Mesenchymal stem cell (in vitro differentiated cells and primary cell): ENCODE measurements around the gene TOP1.
A peak's percentile ranks its signal among the peaks of the same experiment; 100 is the strongest.

Experiments
- DNase-seq: peaks from one replicate; pipeline ENCODE4 v3.0.0-alpha.2; 2013
- H2AFZ ChIP-seq: one replicate; pipeline ENCODE4 v1.6.1; 2013; ENCODE audit warnings: low read depth, mild to moderate bottlenecking, control low read depth, inconsistent platforms, low read length, moderate library complexity
- H2AK5ac ChIP-seq: 2 replicates; pipeline ENCODE4 v1.6.1; 2013; ENCODE audit warnings: low read length, moderate library complexity, mild to moderate bottlenecking, inconsistent platforms; ENCODE audit not compliant: severe bottlenecking
- H2BK120ac ChIP-seq: one replicate; pipeline ENCODE4 v1.6.1; 2013; ENCODE audit warnings: low read depth, mild to moderate bottlenecking, inconsistent platforms, low read length, moderate library complexity
- H2BK12ac ChIP-seq, 2 experiments: one replicate each; pipeline ENCODE4 v1.6.1; 2013; ENCODE audit warnings: inconsistent platforms in 2 of 2, low read length in 2 of 2, mild to moderate bottlenecking in 2 of 2, moderate library complexity in 2 of 2, control low read depth in 1 of 2
- H2BK15ac ChIP-seq: one replicate; pipeline ENCODE4 v1.6.1; 2013; ENCODE audit warnings: mild to moderate bottlenecking, low read depth, inconsistent platforms; ENCODE audit not compliant: poor library complexity, severe bottlenecking
- H2BK5ac ChIP-seq: 2 replicates; pipeline ENCODE4 v1.6.1; 2013; ENCODE audit warnings: low read depth, mild to moderate bottlenecking, low read length, control low read depth, inconsistent platforms; ENCODE audit not compliant: poor library complexity, severe bottlenecking
- H3K14ac ChIP-seq, 2 experiments: one replicate each; pipeline ENCODE4 v1.6.1; 2013; ENCODE audit warnings: inconsistent platforms in 2 of 2, low read length in 2 of 2, control low read depth in 1 of 2, mild to moderate bottlenecking in 1 of 2, moderate library complexity in 1 of 2
- H3K18ac ChIP-seq, 2 experiments: one replicate each; pipeline ENCODE4 v1.6.1; 2013; ENCODE audit warnings: inconsistent platforms in 2 of 2, low read length in 2 of 2, control low read depth in 1 of 2, low read depth in 1 of 2, mild to moderate bottlenecking in 1 of 2
- H3K23ac ChIP-seq, 2 experiments: one replicate each; pipeline ENCODE4 v1.6.1; 2013; ENCODE audit warnings: inconsistent platforms in 2 of 2, low read length in 2 of 2, mild to moderate bottlenecking in 2 of 2, moderate library complexity in 2 of 2, control low read depth in 1 of 2
- H3K27ac ChIP-seq: 2 replicates; pipeline ENCODE4 v1.5.1; 2013; ENCODE audit warnings: mild to moderate bottlenecking, moderate library complexity, low read length, control low read depth, inconsistent platforms; ENCODE audit not compliant: poor library complexity, severe bottlenecking
- H3K27me3 ChIP-seq, 2 experiments: 2 replicates each; pipeline versions ENCODE4 v1.6.1 to v1.7.0; 2013; ENCODE audit warnings: low read length in 2 of 2, mild to moderate bottlenecking in 2 of 2, moderate library complexity in 2 of 2, control low read depth in 1 of 2, inconsistent platforms in 1 of 2; ENCODE audit not compliant: control insufficient read depth in 1 of 2, insufficient read depth in 1 of 2
- H3K36me3 ChIP-seq, 2 experiments: 2 replicates each; pipeline versions ENCODE4 v1.6.1 to v1.7.0; 2013; ENCODE audit warnings: low read length in 2 of 2, control low read depth in 1 of 2, inconsistent platforms in 1 of 2, low read depth in 1 of 2, mild to moderate bottlenecking in 1 of 2; ENCODE audit not compliant: insufficient read depth in 2 of 2, control insufficient read depth in 1 of 2
- H3K4ac ChIP-seq, 2 experiments: one replicate each; pipeline ENCODE4 v1.6.1; 2013; ENCODE audit warnings: inconsistent platforms in 2 of 2, low read length in 2 of 2, mild to moderate bottlenecking in 2 of 2, moderate library complexity in 2 of 2, control low read depth in 1 of 2, low read depth in 1 of 2
- H3K4me1 ChIP-seq: 2 replicates; pipeline ENCODE4 v1.6.1; 2013; ENCODE audit warnings: low read depth, low read length, control low read depth; ENCODE audit not compliant: control insufficient read depth, insufficient read depth
- H3K4me2 ChIP-seq: 2 replicates; pipeline ENCODE4 v1.6.1; 2013; ENCODE audit warnings: low read length, mild to moderate bottlenecking, inconsistent platforms; ENCODE audit not compliant: poor library complexity, severe bottlenecking
- H3K4me3 ChIP-seq, 2 experiments: 2 replicates each; pipeline versions ENCODE4 v1.5.1 to v1.7.0; 2013; ENCODE audit warnings: low read length in 2 of 2, mild to moderate bottlenecking in 2 of 2, control low read depth in 1 of 2, low read depth in 1 of 2; ENCODE audit not compliant: insufficient read depth in 1 of 2
- H3K79me1 ChIP-seq: replicated peaks from 2 replicates; pipeline ENCODE4 v1.6.1; 2013; ENCODE audit warnings: mild to moderate bottlenecking, control low read depth, low read length, inconsistent platforms; ENCODE audit not compliant: poor library complexity, severe bottlenecking
- H3K9ac ChIP-seq: 2 replicates; pipeline ENCODE4 v1.7.0; 2013; ENCODE audit warnings: mild to moderate bottlenecking, low read length, moderate library complexity
- H3K9me3 ChIP-seq: 2 replicates; pipeline ENCODE4 v1.7.0; 2013; ENCODE audit warnings: mild to moderate bottlenecking, low read length; ENCODE audit not compliant: control insufficient read depth
- H4K8ac ChIP-seq: one replicate; pipeline ENCODE4 v1.6.1; 2013; ENCODE audit warnings: inconsistent platforms, mild to moderate bottlenecking, low read length, moderate library complexity
- H4K91ac ChIP-seq: one replicate; pipeline ENCODE4 v1.6.1; 2013; ENCODE audit warnings: mild to moderate bottlenecking, low read length, inconsistent platforms
- whole genome bisulfite sequencing: methylation state at CpG from one replicate; pipeline ENCODE4 v1.1.7; 2013; ENCODE audit warnings: mixed read lengths; 5-methylcytosine and 5-hydroxymethylcytosine counted together

The TOP1 gene

DNA sequence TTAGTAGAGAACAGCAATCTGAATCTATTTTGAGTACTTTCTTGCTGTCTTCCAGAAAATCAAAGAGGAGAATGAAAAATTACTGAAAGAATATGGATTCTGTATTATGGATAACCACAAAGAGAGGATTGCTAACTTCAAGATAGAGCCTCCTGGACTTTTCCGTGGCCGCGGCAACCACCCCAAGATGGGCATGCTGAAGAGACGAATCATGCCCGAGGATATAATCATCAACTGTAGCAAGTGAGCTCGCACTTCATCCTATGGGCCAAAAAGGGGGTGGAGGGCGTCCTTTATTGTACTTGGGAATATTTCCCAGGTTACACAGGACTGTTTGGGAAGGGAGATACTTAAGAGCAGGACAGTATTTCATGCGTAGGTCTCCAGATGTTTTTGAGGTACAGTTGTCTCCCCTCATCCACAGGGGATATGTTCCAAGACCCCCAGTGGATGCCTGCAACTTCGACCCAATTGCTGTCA is 71.4 kb downstream of the TOP1 start:
- no peak overlapping the region for H3K23ac ChIP-seq
- no peak overlapping the region for H2BK15ac ChIP-seq
- H2AFZ ChIP-seq, result no peak overlapping the region
- no peaks in the 10 kb centered on the region for H3K9me3 ChIP-seq
- no peak overlapping the region for H2AK5ac ChIP-seq
- no peak for DNase-seq
- H3K79me1 ChIP-seq, result peaks cover 12% of the 10 kb centered on the region
- H3K4me3 ChIP-seq, result no peak overlapping the region
- H3K4me2 ChIP-seq, result no peak overlapping the region
- no peak overlapping the region for H2BK5ac ChIP-seq
- H3K4ac ChIP-seq, result no peak overlapping the region
- H3K27ac ChIP-seq, result no peak overlapping the region
- 90% methylated on average over 9 of the region's 9 CpGs for WGBS
- peaks cover 16 to 85% of the 10 kb centered on the region in 2 experiments for H3K36me3 ChIP-seq
- no peak overlapping the region for H2BK120ac ChIP-seq
- H3K9ac ChIP-seq, result peak overlapping the region; percentile 63
- no peak overlapping the region for H3K18ac ChIP-seq
- H3K14ac ChIP-seq, result no peak overlapping the region
- H3K4me1 ChIP-seq, result no peaks in the 10 kb centered on the region
- H4K8ac ChIP-seq, result no peak overlapping the region
- no peak overlapping the region for H4K91ac ChIP-seq
- no peaks in the 10 kb centered on the region for H3K27me3 ChIP-seq
- no peak overlapping the region for H2BK12ac ChIP-seq

GRCh38 chr20:41101660-41102059 is 73.0 kb downstream of the TOP1 start:
- no peak overlapping the region for H2BK15ac ChIP-seq
- H3K14ac ChIP-seq, result no peak overlapping the region
- no peak overlapping the region for H3K4ac ChIP-seq
- no peak overlapping the region for H3K27ac ChIP-seq
- H3K4me1 ChIP-seq, result no peaks in the 10 kb centered on the region
- H3K4me2 ChIP-seq, result no peak overlapping the region
- WGBS, result no CpG with 5 or more reads among the region's 2 CpGs
- no peak overlapping the region for H2BK12ac ChIP-seq
- no peak overlapping the region for H2AK5ac ChIP-seq
- H3K23ac ChIP-seq, result no peak overlapping the region
- H2BK120ac ChIP-seq, result no peak overlapping the region
- no peak overlapping the region for H3K18ac ChIP-seq
- DNase-seq, result no peak
- H4K91ac ChIP-seq, result no peak overlapping the region
- no peaks in the 10 kb centered on the region for H3K9me3 ChIP-seq
- H3K4me3 ChIP-seq, result no peak overlapping the region
- no peaks in the 10 kb centered on the region for H3K27me3 ChIP-seq
- no peak overlapping the region for H3K9ac ChIP-seq
- H2AFZ ChIP-seq, result no peak overlapping the region
- peaks cover 13 to 91% of the 10 kb centered on the region in 2 experiments for H3K36me3 ChIP-seq
- no peak overlapping the region for H4K8ac ChIP-seq
- peaks cover 8% of the 10 kb centered on the region for H3K79me1 ChIP-seq
- no peak overlapping the region for H2BK5ac ChIP-seq

GRCh38 chr20:41108531-41108930 is 79.9 kb downstream of the TOP1 start:
- H3K14ac ChIP-seq, result no peak overlapping the region
- no peak overlapping the region for H3K23ac ChIP-seq
- H3K9ac ChIP-seq, result no peak overlapping the region
- no peak overlapping the region for H3K18ac ChIP-seq
- H2AFZ ChIP-seq, result no peak overlapping the region
- no peaks in the 10 kb centered on the region for H3K4me1 ChIP-seq
- H3K36me3 ChIP-seq, result peaks cover 15 to 90% of the 10 kb centered on the region in 2 experiments
- no peak overlapping the region for H4K91ac ChIP-seq
- no peaks in the 10 kb centered on the region for H3K27me3 ChIP-seq
- H2AK5ac ChIP-seq, result no peak overlapping the region
- no peak overlapping the region for H2BK5ac ChIP-seq
- whole genome bisulfite sequencing, result 94% methylated on average over 1 of the region's 1 CpG
- H3K4me3 ChIP-seq, result no peak overlapping the region
- no peaks in the 10 kb centered on the region for H3K9me3 ChIP-seq
- H3K4ac ChIP-seq, result no peak overlapping the region
- H3K79me1 ChIP-seq, result peaks cover 22% of the 10 kb centered on the region
- no peak overlapping the region for H4K8ac ChIP-seq
- no peak overlapping the region for H3K27ac ChIP-seq
- no peak for DNase-seq
- no peak overlapping the region for H3K4me2 ChIP-seq
- H2BK120ac ChIP-seq, result no peak overlapping the region
- no peak overlapping the region for H2BK15ac ChIP-seq
- H2BK12ac ChIP-seq, result no peak overlapping the region

GRCh38 chr20:41110012-41110411 is 81.4 kb downstream of the TOP1 start:
- no peaks in the 10 kb centered on the region for H3K27me3 ChIP-seq
- no peak overlapping the region for H3K9ac ChIP-seq
- 98% methylated on average over 9 of the region's 11 CpGs for WGBS
- no peak overlapping the region for H2BK5ac ChIP-seq
- peaks cover 23 to 90% of the 10 kb centered on the region in 2 experiments for H3K36me3 ChIP-seq
- H3K4me3 ChIP-seq, result no peak overlapping the region
- H2BK12ac ChIP-seq, result no peak overlapping the region
- H3K23ac ChIP-seq, result no peak overlapping the region
- no peak overlapping the region for H2BK120ac ChIP-seq
- H2AFZ ChIP-seq, result no peak overlapping the region
- H3K4me2 ChIP-seq, result no peak overlapping the region
- no peak for DNase-seq
- no peak overlapping the region for H2BK15ac ChIP-seq
- H3K4ac ChIP-seq, result no peak overlapping the region
- H3K79me1 ChIP-seq, result peaks cover 26% of the 10 kb centered on the region
- H4K8ac ChIP-seq, result no peak overlapping the region
- H4K91ac ChIP-seq, result no peak overlapping the region
- no peak overlapping the region for H2AK5ac ChIP-seq
- no peak overlapping the region for H3K27ac ChIP-seq
- no peaks in the 10 kb centered on the region for H3K9me3 ChIP-seq
- no peaks in the 10 kb centered on the region for H3K4me1 ChIP-seq
- H3K18ac ChIP-seq, result no peak overlapping the region
- H3K14ac ChIP-seq, result no peak overlapping the region
